PC-9 (cell line): ENCODE results near the gene GMEB2. TPM values are rescaled to one million over a fixed set of nuclear protein-coding genes. Genes with fewer than 3 reads are reported as not detected.
A peak's percentile ranks its signal among the peaks of the same experiment; 100 is the strongest.
"Not testable (repeated sequence)": the region's sequence is repeated elsewhere in the genome, so short reads cannot be mapped to it uniquely, and the experiment has no call there.

Source experiments
- BruUV-seq: library from RNA; stranded (reverse); fragments of 400-500 nt; replicated peaks from 2 replicates; lab custom pipeline; 2021; lab: Mats Ljungman, UMichigan
- CTCF ChIA-PET: fragments of 300-600 bp; sonication (Branson Sonifier 250); formaldehyde crosslinking; loops from one replicate; lab custom pipeline; 2022; ENCODE audit warnings: antibody characterized with exemption; lab: Charles Lee
- POLR2A ChIA-PET: fragments of 300-600 bp; sonication (Branson Sonifier 250); formaldehyde crosslinking; loops from one replicate; lab custom pipeline; 2022; ENCODE audit warnings: antibody characterized with exemption; ENCODE audit not compliant: unreplicated experiment; lab: Charles Lee
- DNase-seq, 2 experiments: peaks; one replicate each; pipeline versions ENCODE4 v3.0.0 to v3.0.0-alpha.2; 2015 to 2022; ENCODE audit warnings: mixed read lengths in 1 of 2
- H2AFZ ChIP-seq: fragments of 200-600 bp; sonication (generic); 2 replicates; pipeline ENCODE4 v1.8.1; 2017; ENCODE audit warnings: antibody characterized with exemption
- H3F3A ChIP-seq: fragments of 200-600 bp; sonication (generic); 2 replicates; pipeline ENCODE4 v1.8.1; 2017; ENCODE audit warnings: antibody characterized with exemption, mild to moderate bottlenecking, low read depth; ENCODE audit not compliant: insufficient read depth
- H3K27ac ChIP-seq: fragments of 200-600 bp; sonication (generic); 2 replicates; pipeline ENCODE4 v1.6.1; 2016; ENCODE audit warnings: mixed run types
- H3K27me3 ChIP-seq: fragments of 200-600 bp; sonication (generic); 2 replicates; pipeline ENCODE4 v1.6.1; 2016; ENCODE audit warnings: low read depth, mixed run types; ENCODE audit not compliant: insufficient read depth
- H3K36me3 ChIP-seq: fragments of 200-600 bp; sonication (generic); 2 replicates; pipeline ENCODE4 v1.6.1; 2016; ENCODE audit warnings: low read depth, mixed run types
- H3K4me1 ChIP-seq: fragments of 200-600 bp; sonication (generic); replicated peaks from 2 replicates; pipeline ENCODE4 v1.6.1; 2016; ENCODE audit warnings: mixed run types; ENCODE audit not compliant: insufficient read depth
- H3K4me2 ChIP-seq: fragments of 200-600 bp; sonication (generic); 2 replicates; pipeline ENCODE4 v1.6.1; 2017; ENCODE audit warnings: mixed run types
- H3K4me3 ChIP-seq: fragments of 200-600 bp; sonication (generic); 2 replicates; pipeline ENCODE4 v1.6.1; 2016; ENCODE audit warnings: mixed run types
- H3K79me2 ChIP-seq: fragments of 200-600 bp; sonication (generic); 2 replicates; pipeline ENCODE4 v1.6.1; 2017; ENCODE audit warnings: low read depth, mixed run types
- H3K9me2 ChIP-seq: fragments of 200-600 bp; sonication (generic); 2 replicates; pipeline ENCODE4 v1.8.1; 2017; ENCODE audit warnings: mild to moderate bottlenecking; ENCODE audit not compliant: insufficient read depth
- H3K9me3 ChIP-seq: fragments of 200-600 bp; sonication (generic); 2 replicates; pipeline ENCODE4 v1.8.1; 2016; ENCODE audit warnings: low read depth; ENCODE audit not compliant: insufficient read depth
- H4K20me1 ChIP-seq: fragments of 200-600 bp; sonication (generic); 2 replicates; pipeline ENCODE4 v1.8.1; 2017; ENCODE audit not compliant: insufficient read depth
- EZH2 ChIP-seq: fragments of 200-600 bp; sonication (generic); IDR thresholded peaks from 2 replicates; pipeline ENCODE4 v1.8.0; 2017; ENCODE audit warnings: antibody characterized with exemption, low read depth
- intact Hi-C: fragments of 100-400 bp; cut with micrococcal nuclease; formaldehyde crosslinking; loops from one replicate; pipeline ENCODE4 v1.10.0; 2022; ENCODE audit not compliant: unreplicated experiment
- total RNA-seq: library from RNA; stranded (reverse); gene quantifications from 2 replicates; pipeline ENCODE4 v1.2.3, GENCODE V29; 2021
- TF ChIP-seq, protein P1 (sequence below): fragments of 200-600 bp; sonication (generic); conservative IDR thresholded peaks from 2 replicates; pipeline ENCODE4 v1.6.1; 2017; ENCODE audit warnings: mixed run types, antibody characterized with exemption, mild to moderate bottlenecking, moderate library complexity

Gene GMEB2
- total RNA-seq, 1 experiment from 2014 or later, result 19.3 TPM

DNA sequence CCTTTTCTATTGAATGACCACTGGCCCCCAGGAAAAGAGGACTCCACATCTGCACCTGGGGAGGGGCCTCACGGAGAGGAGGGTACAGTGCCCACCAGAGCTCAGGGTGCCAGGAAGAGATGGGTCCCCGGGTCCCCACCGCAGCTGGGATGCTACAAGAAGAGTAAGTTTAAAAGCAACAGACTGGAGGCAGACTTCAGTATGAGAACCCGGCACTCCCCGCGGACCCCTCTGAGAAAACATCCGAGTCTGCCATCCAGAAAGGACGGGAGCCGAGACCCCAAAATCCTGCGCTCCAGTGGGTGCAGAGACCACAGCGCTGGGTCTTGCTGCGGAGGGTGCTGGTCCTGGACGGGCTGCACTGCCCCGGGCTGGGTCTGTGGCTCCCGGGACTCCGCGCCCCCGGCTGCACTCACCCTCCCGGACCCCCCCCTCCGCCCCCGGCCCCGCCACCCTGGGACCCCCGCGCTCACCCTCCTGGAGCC is 53.2 kb downstream of the GMEB2 start:
- Histone ChIP-seq H3K79me2 (peaks cover 5% of the 10 kb centered on the region; the same call in 1 of the 2 replicates), H2AFZ (peak overlapping the region; percentile 72), H3K27me3 (no peaks in the 10 kb centered on the region), H4K20me1 (0 out of 2 replicates have a peak, but pooled peaks cover 4% of the 10 kb centered on the region), H3K36me3 (no peaks in the 10 kb centered on the region), H3K4me1 (peaks cover 11% of the 10 kb centered on the region), H3K9me2 (no peaks in the 10 kb centered on the region), H3K4me2 (peak overlapping the region; percentile 85), H3K9me3 (no peaks in the 10 kb centered on the region), H3K27ac (no peak overlapping the region), H3F3A (peaks cover 25% of the 10 kb centered on the region), H3K4me3 (peak overlapping the region; percentile 60)
- TF ChIP-seq, protein P1, sequence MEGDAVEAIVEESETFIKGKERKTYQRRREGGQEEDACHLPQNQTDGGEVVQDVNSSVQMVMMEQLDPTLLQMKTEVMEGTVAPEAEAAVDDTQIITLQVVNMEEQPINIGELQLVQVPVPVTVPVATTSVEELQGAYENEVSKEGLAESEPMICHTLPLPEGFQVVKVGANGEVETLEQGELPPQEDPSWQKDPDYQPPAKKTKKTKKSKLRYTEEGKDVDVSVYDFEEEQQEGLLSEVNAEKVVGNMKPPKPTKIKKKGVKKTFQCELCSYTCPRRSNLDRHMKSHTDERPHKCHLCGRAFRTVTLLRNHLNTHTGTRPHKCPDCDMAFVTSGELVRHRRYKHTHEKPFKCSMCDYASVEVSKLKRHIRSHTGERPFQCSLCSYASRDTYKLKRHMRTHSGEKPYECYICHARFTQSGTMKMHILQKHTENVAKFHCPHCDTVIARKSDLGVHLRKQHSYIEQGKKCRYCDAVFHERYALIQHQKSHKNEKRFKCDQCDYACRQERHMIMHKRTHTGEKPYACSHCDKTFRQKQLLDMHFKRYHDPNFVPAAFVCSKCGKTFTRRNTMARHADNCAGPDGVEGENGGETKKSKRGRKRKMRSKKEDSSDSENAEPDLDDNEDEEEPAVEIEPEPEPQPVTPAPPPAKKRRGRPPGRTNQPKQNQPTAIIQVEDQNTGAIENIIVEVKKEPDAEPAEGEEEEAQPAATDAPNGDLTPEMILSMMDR, result no peak
- no peak for TF ChIP-seq EZH2
- no TSS peak for BruUV-seq
- ChIA-PET POLR2A (interaction anchor here (0.5 to 1.0 kb wide), 7 partner anchors 36 to 636 kb away, joined by 3 to 18 read pairs (median 6); partner anchors contain the start of genes GID8, PRPF6 and TCEA2), CTCF (interaction anchor here (0.6 to 1.0 kb wide), 2 partner anchors 35 to 68 kb away, joined by 6 to 12 read pairs; no protein-coding TSS in a partner anchor)
- DNase-seq, result no peak
- intact Hi-C loops, result no loop called here

DNA sequence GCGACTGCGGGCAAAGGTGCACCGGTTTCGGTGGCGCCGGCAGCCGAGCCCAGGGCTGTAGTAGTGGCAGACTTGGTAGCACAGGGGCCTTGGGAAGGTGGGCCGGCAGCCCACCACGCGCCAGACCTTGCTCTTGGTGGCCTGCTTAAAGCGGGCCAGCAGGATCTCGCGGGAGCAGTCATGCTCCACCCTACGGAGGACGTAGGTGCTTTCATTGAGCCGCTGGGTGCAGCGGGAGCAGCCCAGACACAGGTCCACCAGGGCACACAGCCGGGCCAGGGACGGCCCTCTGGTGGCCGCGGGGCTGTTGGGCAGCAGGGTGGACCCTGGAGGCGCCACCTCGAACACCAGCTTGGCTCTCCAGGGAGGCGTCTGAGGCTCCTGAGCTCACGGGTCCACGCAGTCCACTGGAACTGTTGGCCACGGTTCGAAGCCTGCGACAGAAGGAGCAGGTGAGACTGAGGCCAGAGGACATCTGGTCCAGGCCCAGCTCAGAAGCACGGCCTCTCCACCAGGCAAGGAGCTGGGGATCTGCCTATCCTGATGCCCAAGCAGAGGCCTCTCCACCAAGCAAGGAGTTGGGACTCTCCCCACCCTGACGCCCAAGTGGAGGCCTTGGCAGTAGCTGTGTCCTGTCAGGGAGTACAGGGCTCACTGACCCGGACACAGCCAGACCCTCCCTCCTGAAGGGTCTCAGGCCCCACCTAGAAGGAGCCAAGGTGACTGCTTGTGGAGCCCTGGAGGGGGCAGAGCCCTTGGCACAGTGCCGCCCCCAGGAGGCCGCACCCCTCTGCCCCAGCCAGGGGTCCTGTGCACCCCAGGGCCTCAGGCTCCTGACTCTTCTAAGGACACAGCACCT is 53.9 kb downstream of the GMEB2 start:
- Histone ChIP-seq H3K9me2 (no peaks in the 10 kb centered on the region), H3K27ac (no peak overlapping the region), H4K20me1 (0 out of 2 replicates have a peak, but pooled peaks cover 4% of the 10 kb centered on the region), H3K4me2 (peak overlapping the region; percentile 85), H3K79me2 (peaks cover 5% of the 10 kb centered on the region; the same call in 1 of the 2 replicates), H2AFZ (no peak overlapping the region; the same call in 1 of the 2 replicates), H3K4me1 (peaks cover 11% of the 10 kb centered on the region), H3K27me3 (no peaks in the 10 kb centered on the region), H3K4me3 (peak overlapping the region; percentile 60), H3F3A (peaks cover 25% of the 10 kb centered on the region), H3K36me3 (no peaks in the 10 kb centered on the region), H3K9me3 (no peaks in the 10 kb centered on the region)
- CTCF ChIA-PET, result no interaction called here
- POLR2A ChIA-PET, result interaction anchor here (0.6 kb wide), 1 partner anchor 35 kb away, joined by 3 read pairs; no protein-coding TSS in a partner anchor
- TF ChIP-seq EZH2, result no peak
- TF ChIP-seq, protein P1, result peak; percentile 29; the same call in 1 of the 2 replicates
- no peak for DNase-seq
- intact Hi-C loops, result no loop called here
- BruUV-seq, result TSS peak; percentile 68

DNA sequence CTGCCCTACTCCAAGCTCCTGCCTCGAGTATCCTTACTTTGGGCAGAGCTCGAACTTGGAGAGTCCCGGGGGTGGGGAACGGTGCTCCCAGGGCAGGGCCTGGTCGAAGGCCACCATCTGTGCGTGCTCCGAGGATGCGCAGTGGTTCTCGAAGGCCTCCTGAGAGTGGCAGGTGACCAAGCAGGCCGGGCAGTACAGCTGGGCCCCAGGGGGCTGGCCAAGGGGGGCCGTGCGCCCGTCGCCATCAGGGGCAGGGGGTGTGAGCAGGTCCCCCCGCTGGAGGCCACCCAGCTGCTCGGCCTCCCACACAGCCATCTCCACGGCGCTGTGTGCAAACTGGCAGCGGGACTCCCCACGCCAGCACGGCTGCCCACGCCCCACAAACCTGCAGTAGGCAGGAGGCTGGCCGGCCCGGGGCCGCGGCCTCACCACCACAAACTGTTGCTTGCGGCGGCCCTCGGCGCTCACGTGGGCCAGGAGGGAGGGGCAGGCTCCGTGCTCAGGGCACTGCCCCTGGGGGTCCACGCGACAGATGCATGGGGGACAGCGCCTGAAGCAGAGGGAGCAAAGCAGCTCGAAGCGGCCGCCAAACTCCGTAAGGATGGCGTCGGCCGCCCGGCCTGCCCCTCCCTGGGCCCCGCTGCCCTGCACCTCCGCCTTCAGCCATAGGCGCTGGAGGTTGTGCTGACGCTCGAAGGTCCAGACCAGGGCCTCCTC is 54.7 kb downstream of the GMEB2 start:
- no TSS peak for BruUV-seq
- Histone ChIP-seq H3K79me2 (peaks cover 5% of the 10 kb centered on the region; the same call in 1 of the 2 replicates), H3K4me1 (peaks cover 11% of the 10 kb centered on the region), H3K9me2 (no peaks in the 10 kb centered on the region), H3K27ac (no peak overlapping the region), H3F3A (peaks cover 28% of the 10 kb centered on the region), H3K4me3 (no peak overlapping the region), H3K27me3 (no peaks in the 10 kb centered on the region), H3K36me3 (no peaks in the 10 kb centered on the region), H2AFZ (no peak overlapping the region), H4K20me1 (0 out of 2 replicates have a peak, but pooled peaks cover 4% of the 10 kb centered on the region), H3K9me3 (no peaks in the 10 kb centered on the region), H3K4me2 (no peak overlapping the region)
- CTCF ChIA-PET, result no interaction called here
- TF ChIP-seq EZH2, result no peak
- TF ChIP-seq, protein P1, result no peak
- POLR2A ChIA-PET, result no interaction called here
- DNase-seq, result no peak
- intact Hi-C loops, result no loop called here

DNA sequence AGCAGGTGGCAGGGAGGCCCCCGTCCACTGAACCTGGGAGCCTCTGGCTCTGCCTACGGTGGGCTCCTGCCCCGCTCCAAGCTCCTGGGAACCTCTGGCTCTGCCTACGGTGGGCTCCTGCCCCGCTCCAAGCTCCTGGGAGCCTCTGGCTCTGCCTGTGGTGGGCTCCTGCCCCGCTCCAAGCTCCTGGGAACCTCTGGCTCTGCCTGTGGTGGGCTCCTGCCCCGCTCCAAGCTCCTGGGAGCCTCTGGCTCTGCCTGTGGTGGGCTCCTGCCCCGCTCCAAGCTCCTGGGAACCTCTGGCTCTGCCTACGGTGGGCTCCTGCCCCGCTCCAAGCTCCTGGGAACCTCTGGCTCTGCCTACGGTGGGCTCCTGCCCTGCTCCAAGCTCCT is 55.8 kb downstream of the GMEB2 start:
- H3K36me3 ChIP-seq, intact Hi-C loops, H3K4me2 ChIP-seq, H3K4me3 ChIP-seq, H3K27me3 ChIP-seq, CTCF ChIA-PET, H3K79me2 ChIP-seq, H3K9me2 ChIP-seq, H4K20me1 ChIP-seq, H3K9me3 ChIP-seq, BruUV-seq, H2AFZ ChIP-seq, H3K27ac ChIP-seq, DNase-seq, POLR2A ChIA-PET: not testable (repeated sequence)
- peaks cover 18% of the 10 kb centered on the region; the same call in 1 of the 2 replicates for H3F3A ChIP-seq
- peaks cover 11% of the 10 kb centered on the region for H3K4me1 ChIP-seq
